Testis (tissue), 2 donors: ENCODE measurements around the gene TACC3.

Source experiments
- POLR2A ChIP-seq: fragments of 450-650 bp; IDR thresholded peaks from one replicate; pipeline ENCODE4 v1.6.1; 2017; ENCODE audit warnings: antibody characterized with exemption, mild to moderate bottlenecking, moderate library complexity
- TF ChIP-seq, protein P1 (sequence below), 3 experiments: fragments of 450-650 bp in 2 of 3; fragments of 200-600 bp in 1 of 3; sonication (generic) in 1 of 3; IDR thresholded peaks; one replicate each; pipeline ENCODE4 v1.5.1; 2016 to 2019; ENCODE audit warnings: antibody characterized with exemption in 3 of 3, mild to moderate bottlenecking in 2 of 3, moderate library complexity in 1 of 3

DNA sequence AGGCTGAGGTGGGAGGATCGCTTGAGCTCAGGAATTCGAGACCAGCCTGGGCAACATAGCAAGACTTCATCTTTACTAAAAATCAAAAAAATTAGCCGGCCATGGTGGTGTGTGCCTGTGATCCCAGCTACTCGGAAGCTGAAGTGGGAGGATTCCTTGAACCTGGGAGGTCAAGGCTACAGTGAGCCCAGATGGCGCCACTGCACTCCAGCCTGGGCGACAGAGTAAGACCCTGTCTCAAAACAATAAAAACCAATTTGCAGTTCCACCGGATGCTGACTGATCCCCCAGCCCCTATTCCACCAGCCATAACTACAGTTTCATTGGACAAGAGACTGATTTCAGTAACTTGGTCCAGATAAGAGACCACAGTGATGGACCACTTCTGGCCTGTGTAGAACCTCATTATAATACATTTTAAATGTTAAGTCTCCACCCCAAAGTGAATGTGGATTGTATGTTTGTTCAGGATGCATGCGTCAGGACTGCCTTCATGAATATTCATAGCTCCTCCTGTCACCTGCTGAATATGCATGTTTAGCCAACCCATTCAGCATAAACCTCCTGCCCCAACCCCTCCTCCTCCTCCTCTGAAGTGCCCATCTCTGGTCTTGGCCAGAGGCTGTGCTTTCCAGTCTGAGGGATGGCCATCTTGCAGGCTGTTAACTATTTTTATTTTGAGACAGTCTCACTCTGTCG, 6.9 kb upstream of the TACC3 start:
- TF ChIP-seq, protein P1, sequence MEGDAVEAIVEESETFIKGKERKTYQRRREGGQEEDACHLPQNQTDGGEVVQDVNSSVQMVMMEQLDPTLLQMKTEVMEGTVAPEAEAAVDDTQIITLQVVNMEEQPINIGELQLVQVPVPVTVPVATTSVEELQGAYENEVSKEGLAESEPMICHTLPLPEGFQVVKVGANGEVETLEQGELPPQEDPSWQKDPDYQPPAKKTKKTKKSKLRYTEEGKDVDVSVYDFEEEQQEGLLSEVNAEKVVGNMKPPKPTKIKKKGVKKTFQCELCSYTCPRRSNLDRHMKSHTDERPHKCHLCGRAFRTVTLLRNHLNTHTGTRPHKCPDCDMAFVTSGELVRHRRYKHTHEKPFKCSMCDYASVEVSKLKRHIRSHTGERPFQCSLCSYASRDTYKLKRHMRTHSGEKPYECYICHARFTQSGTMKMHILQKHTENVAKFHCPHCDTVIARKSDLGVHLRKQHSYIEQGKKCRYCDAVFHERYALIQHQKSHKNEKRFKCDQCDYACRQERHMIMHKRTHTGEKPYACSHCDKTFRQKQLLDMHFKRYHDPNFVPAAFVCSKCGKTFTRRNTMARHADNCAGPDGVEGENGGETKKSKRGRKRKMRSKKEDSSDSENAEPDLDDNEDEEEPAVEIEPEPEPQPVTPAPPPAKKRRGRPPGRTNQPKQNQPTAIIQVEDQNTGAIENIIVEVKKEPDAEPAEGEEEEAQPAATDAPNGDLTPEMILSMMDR (IDR thresholded peaks at IDR 0.05), result no peak
- no peak for TF ChIP-seq POLR2A
